HS-27A (cell line): ENCODE measurements around the gene MERTK.
"Not testable (repeated sequence)": the region's sequence is repeated elsewhere in the genome, so short reads cannot be mapped to it uniquely, and the experiment has no call there.

Experiments
- DNase-seq: peaks from one replicate; pipeline ENCODE4 v3.0.0-alpha.2; 2012; ENCODE audit warnings: low read depth, missing footprints

MERTK gene

DNA sequence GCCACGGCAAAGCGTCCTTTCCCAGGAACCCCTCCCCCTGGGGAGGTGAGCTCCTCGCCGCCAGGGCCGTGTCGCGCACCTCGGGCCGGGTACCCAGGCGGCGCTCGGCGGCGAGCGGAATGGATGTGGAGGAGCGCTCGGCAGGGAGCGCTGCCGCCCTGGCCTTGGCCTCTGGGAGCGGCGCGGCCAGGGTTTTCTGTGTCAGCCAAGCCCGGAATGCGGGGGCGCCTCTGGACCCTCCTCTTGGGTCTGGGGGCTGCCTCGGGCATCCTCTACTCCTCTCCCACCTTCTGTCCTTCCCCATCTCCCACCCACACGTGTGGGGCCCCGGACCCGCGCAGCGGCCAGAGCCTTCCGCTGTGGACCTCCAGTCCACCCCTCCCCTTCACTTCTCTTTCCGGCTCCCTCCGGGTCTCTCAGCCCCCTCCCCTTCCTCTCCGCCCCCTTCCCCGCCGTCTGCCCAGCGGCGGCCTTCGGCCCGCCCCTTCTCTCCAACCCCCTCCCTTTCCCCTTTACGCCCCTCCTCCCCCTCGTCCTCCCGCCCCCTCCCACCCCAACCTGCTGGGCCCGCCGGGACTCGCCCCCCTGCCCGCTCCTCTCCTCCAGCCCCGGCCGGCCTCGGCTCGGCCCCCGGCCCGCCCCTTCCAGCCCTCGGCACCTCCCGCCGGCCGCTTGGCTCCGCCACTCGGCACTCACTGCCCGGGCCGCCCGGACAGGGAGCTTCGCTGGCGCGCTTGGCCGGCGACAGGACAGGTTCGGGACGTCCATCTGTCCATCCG lies at the start of gene MERTK:
MERTK (plus strand) TSS at position 684 of the 779 bp plus-strand sequence. CDS start 129 bp downstream, outside the sequence.
- peak; percentile 66 for DNase-seq

GRCh38 chr2:111850646-111851045 lies 47.8 kb upstream of the MERTK start:
- DNase-seq: not testable (repeated sequence)

- DNase-seq: not testable (repeated sequence)
Measured at GRCh38 chr2:111852544-111852943, 45.9 kb upstream of the MERTK start.

DNA sequence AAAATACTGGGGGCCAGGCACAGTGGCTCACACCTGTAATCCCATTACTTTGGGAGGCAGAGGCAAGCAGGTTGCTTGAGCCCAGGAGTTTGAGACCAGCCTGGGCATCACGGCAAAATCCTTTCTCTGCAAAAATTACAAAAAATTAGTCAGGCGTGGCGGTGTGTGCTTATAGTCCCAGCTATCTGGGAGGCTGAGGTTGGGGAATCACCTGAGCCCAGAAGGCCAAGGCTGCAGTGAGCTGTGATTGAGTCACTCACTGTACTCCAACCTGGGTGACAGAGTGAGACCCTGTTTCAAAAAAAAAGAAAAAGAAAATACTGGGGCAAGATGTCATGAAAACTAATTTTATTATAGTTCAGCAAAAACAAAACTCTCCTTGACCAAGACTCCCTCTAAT lies 38.4 kb upstream of the MERTK start:
- DNase-seq: not testable (repeated sequence)

GRCh38 chr2:111865124-111865523 lies 33.3 kb upstream of the MERTK start:
- DNase-seq: not testable (repeated sequence)

DNA sequence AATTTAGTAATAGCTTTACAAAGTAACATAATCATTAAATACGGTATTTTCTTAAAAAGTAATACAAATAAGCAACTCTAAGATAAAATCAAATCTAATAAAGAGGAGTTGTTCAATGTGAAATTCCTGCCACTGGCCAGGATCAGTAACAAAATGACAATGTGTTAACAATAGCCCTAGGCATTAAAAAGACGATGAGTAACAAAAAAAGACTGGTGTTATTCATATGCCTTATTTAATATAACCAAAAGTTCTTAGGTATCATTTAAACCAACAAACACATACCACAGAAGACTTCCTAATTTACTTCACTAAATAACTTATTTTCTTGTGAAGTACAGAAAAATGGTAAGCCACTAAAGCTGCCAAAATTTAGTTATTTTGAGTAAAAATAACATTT lies 25.6 kb upstream of the MERTK start:
- not testable (repeated sequence) for DNase-seq

GRCh38 chr2:111883661-111884591 lies 14.5 kb upstream of the MERTK start, which contains the start of gene ANAPC1:
TSS of gene ANAPC1 (minus strand) at chr2:111884193. CDS start at chr2:111880825, 3,368 bp downstream.
- DNase-seq: peak; percentile 86

DNA sequence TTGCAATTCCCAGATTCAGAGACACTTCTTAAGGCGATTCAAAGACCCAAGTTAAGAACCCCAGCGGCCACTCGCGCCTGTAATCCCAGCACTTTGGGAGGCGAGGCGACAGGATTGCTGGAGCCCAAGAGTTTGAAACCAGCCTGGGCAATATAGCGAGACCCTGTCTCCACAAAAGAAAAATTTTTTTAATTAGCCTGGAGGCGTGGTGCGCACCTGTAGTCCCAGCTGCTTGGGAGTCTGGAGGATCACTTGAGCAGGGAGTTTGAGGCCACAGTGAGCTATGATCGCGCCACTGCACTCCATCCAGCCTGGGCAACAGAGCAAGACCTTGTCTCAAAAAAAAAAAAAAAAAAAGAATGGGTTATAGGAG lies 13.8 kb upstream of the MERTK start:
- DNase-seq: no peak

DNA sequence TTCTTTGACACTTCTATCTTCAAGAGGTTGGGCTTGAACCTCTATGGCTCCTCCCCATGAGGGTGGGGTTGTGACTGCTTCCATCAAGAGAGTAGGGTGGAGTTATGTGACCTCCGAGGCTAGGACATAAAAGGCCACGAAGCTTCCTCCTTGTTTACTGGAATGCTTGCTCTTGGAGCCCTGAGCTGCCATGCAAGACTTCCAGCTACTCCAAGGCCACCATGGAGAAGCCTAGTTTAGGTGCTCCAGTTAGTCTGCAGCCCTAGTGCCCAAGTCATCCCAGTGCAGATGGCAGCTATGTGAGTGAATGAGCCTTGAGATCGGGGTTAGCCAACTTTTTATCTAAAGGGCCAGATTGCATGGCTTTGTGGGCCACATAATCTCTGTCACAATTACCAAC lies 2.4 kb upstream of the MERTK start:
- DNase-seq: no peak

GRCh38 chr2:111896576-111896975 lies 1.8 kb upstream of the MERTK start:
- no peak for DNase-seq

- no peak for DNase-seq
Measured at GRCh38 chr2:111897630-111897923, 830 bp upstream of the MERTK start.

DNA sequence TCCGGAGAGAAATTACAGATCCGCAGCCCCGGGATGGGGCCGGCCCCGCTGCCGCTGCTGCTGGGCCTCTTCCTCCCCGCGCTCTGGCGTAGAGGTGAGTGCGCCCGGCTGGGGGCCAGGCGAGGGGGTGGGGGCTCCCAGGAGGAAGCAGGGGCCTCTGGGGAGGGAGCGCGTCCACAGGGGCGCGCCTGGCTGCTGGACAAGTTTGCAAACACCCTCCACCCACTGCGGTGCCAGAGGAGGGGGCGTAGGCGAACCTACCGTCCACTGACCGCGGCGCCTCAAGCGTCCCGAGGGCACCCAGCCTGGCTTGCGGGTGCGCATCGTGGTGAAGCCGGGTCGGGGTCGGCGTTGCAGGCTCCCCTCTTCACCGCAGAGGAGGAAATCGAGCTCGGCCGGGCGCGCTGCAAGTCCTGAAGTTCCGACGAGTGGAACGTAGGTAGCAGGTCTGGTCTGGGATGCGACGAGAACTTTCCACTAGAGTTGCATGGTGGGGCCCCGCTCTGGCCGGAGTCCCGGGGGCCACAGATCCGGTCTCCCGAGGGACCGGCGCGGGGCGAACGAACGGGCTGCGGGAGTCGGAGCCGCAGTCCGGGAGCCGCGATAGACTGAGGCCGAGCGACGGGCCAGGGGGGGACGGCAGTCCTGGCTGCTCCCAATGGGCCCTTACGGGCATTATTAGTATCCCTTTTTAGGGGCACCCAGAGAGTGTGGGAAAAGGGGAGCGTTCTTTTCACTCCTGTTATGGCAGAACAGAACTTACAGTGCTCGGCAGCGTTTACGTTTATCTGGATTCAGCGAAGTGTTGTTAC lies 502 bp downstream of the MERTK start:
- no peak for DNase-seq

DNA sequence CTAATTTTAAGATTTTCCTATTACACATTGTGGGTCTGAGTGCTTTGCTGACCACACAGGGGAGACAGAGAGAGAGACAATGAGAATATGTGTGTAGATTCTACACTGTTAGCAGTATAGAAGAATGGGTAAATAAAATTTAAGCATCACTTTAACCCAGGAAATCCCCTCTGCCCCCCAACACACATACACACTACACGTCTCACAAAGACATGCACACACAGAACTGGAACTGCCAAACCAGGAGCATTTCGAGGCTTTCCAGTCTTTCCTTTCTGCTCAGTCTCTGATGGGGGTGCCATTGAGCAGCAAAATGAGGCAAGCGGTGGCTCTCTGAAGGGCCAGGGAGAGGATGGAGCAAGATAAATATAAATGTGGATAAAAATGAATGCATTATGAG lies 2.5 kb downstream of the MERTK start:
- DNase-seq: no peak

DNA sequence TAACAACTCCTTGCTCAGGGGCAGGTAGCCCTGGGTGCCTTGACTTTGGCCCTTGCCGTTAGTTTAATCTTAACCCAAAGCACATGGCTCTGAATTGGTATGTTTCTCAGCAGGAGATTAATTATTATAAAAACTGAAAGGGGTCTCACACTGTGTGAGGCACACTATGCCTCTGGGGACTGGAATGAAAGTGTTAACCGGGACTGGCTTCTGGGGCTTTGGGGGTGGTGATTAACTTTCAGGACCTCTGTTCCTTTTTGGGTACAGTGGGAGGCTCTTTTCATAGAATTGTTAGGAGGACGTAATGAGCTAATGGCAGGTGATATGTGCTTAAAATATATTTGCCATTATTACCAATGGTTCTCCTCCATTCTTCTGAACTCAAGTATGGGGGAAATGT lies 5.1 kb downstream of the MERTK start:
- no peak for DNase-seq

DNA sequence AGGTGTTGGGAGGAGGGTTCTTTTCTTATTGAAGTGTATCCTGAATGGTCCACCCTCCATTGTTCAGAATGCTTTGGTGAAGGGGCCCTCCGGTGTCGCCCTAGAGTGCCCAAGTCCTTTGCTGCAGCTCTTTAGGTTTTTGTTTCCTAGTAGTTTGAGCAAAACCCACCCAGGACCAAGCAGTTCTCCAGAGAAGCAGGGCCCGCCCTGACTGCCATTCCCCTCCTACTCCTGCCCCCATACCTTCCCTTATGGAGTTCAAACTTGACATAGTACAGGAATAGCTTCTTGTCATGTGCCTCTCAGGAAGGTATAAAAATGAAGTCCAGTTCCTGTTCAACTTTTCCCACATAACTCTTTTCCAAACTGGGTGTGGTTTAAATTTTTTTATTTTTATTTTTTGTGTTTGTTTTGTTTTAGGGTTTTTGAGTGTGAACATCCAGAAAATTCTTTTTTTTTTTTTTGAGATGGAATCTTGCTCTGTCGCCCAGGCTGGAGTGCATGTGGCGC lies 5.6 kb downstream of the MERTK start:
- no peak for DNase-seq

DNA sequence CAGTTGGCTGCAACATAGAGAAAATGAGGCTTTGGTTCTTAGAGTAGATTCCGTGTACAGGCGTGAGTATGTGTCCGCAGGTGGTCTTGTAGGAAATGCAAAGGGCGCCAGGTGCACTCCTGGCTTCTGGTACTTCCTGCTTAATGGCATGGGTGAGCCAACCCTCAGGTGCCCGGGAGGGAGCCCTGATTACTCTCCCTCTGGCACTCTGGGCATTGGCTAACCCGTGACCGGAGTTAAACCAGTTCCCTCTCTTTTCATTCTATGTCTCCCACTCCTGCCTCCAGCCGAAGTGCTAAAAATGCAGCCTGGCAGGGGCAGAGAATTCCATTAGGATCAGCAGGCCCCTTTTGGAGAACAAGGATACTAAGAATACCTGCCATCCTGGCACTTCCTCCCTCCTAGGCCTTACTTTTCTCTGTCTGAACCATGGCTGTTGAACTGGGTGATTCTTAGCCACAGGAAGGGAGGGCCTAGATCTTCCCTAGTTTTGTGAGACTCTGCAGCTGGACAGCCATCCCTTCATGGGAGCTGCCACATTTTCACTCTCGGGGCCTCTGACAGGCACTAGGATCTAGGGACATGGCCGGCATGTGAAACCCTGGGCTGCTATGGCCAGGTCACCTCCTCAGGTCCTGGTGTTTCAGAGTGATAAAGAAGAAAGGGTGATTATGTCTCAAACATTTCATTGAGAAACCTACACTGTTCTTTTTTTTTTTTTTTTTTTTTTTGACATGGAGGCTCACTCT lies 6.5 kb downstream of the MERTK start:
- no peak for DNase-seq

GRCh38 chr2:111905475-111905869 lies 7.1 kb downstream of the MERTK start:
- not testable (repeated sequence) for DNase-seq

- DNase-seq: no peak
Measured at GRCh38 chr2:111905990-111906735, 7.8 kb downstream of the MERTK start.

DNA sequence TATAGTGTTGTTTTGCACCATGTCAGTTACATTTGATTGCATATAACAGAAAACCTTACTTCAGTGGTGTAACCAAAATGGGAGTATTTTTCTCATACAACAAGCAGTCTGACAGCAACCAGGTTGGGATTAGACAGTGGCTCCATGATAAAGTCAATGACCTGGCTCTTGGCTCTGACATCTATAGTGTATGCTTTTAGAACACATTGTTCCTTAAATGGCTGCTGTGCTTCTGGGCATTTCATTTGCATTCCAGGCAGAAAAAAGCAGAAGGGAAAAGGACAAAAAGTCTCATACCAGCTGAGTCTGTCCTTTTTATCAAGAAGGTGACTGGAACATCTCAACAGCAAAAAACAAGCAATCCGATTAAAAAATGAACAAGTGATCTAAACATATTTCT lies 10.2 kb downstream of the MERTK start:
- no peak for DNase-seq

GRCh38 chr2:111909079-111909478 lies 10.7 kb downstream of the MERTK start:
- no peak for DNase-seq

- DNase-seq: not testable (repeated sequence)
Measured at GRCh38 chr2:111909997-111910396, 11.6 kb downstream of the MERTK start.
